ENCODE measurements around the gene GNRHR. TPM values are rescaled to one million over a fixed set of nuclear protein-coding genes. Genes with fewer than 3 reads are reported as not detected.
"Not testable (repeated sequence)": the region's sequence is repeated elsewhere in the genome, so short reads cannot be mapped to it uniquely, and the experiment has no call there.

Gene GNRHR
- polyA plus RNA-seq, 2 donors, result 0.10 to 0.22 TPM

- Histone ChIP-seq H3K9me3 (ENCODE audit: control insufficient read depth in 2 of 2, insufficient read depth in 1 of 2, low read depth in 1 of 2, low read length in 1 of 2) (no peaks in the 10 kb centered on the region), H3K27ac (ENCODE audit: low read depth in 2 of 2, low read length in 1 of 2) (no peak overlapping the region), H3K36me3 (ENCODE audit: control insufficient read depth in 2 of 2, insufficient read depth in 2 of 2, low read length in 1 of 2) (no peaks in the 10 kb centered on the region), H3K27me3 (ENCODE audit: control insufficient read depth in 1 of 2, insufficient read depth in 2 of 2, low read length in 2 of 2) (no peaks in the 10 kb centered on the region), H3K4me1 (ENCODE audit: control insufficient read depth in 2 of 2, insufficient read depth in 2 of 2, low read length in 1 of 2) (no peaks in the 10 kb centered on the region), H3K4me3 (ENCODE audit: low read depth in 1 of 2, low read length in 2 of 2) (no peak overlapping the region)
These were observed 10.0 kb upstream of the GNRHR start for GRCh38 chr4:67764183-67764582.

- H3K9me3 ChIP-seq (ENCODE audit: control insufficient read depth in 2 of 2, insufficient read depth in 1 of 2, low read depth in 1 of 2, low read length in 1 of 2), result no peaks in the 10 kb centered on the region
- 24 to 29% methylated on average over 3 of the region's 3 CpGs for WGBS, 2 donors
- no peaks in the 10 kb centered on the region for H3K4me1 ChIP-seq (ENCODE audit: control insufficient read depth in 2 of 2, insufficient read depth in 2 of 2, low read length in 1 of 2)
- no peaks in the 10 kb centered on the region for H3K36me3 ChIP-seq (ENCODE audit: control insufficient read depth in 2 of 2, insufficient read depth in 2 of 2, low read length in 1 of 2)
- no peak overlapping the region for H3K27ac ChIP-seq (ENCODE audit: low read depth in 2 of 2, low read length in 1 of 2)
- H3K4me3 ChIP-seq (ENCODE audit: low read depth in 1 of 2, low read length in 2 of 2), result no peak overlapping the region
- H3K27me3 ChIP-seq (ENCODE audit: control insufficient read depth in 1 of 2, insufficient read depth in 2 of 2, low read length in 2 of 2), result no peaks in the 10 kb centered on the region
These were observed 7.9 kb upstream of the GNRHR start for GRCh38 chr4:67762086-67762485.

GRCh38 chr4:67756991-67757390, 2.8 kb upstream of the GNRHR start:
- not testable (repeated sequence) for H3K4me1 ChIP-seq (ENCODE audit: control insufficient read depth in 2 of 2, insufficient read depth in 2 of 2, low read length in 1 of 2); H3K36me3 ChIP-seq (ENCODE audit: control insufficient read depth in 2 of 2, insufficient read depth in 2 of 2, low read length in 1 of 2); H3K27ac ChIP-seq (ENCODE audit: low read depth in 2 of 2, low read length in 1 of 2); H3K9me3 ChIP-seq (ENCODE audit: control insufficient read depth in 2 of 2, insufficient read depth in 1 of 2, low read depth in 1 of 2, low read length in 1 of 2); H3K27me3 ChIP-seq (ENCODE audit: control insufficient read depth in 1 of 2, insufficient read depth in 2 of 2, low read length in 2 of 2); H3K4me3 ChIP-seq (ENCODE audit: low read depth in 1 of 2, low read length in 2 of 2)
- whole genome bisulfite sequencing, 2 donors, result 74 to 75% methylated on average over 6 of the region's 6 CpGs

- WGBS, 2 donors, result 68 to 95% methylated on average over 1 of the region's 1 CpG
- Histone ChIP-seq H3K4me1 (ENCODE audit: control insufficient read depth in 2 of 2, insufficient read depth in 2 of 2, low read length in 1 of 2) (no peaks in the 10 kb centered on the region), H3K27me3 (ENCODE audit: control insufficient read depth in 1 of 2, insufficient read depth in 2 of 2, low read length in 2 of 2) (no peaks in the 10 kb centered on the region), H3K36me3 (ENCODE audit: control insufficient read depth in 2 of 2, insufficient read depth in 2 of 2, low read length in 1 of 2) (no peaks in the 10 kb centered on the region), H3K27ac (ENCODE audit: low read depth in 2 of 2, low read length in 1 of 2) (no peak overlapping the region), H3K4me3 (ENCODE audit: low read depth in 1 of 2, low read length in 2 of 2) (no peak overlapping the region), H3K9me3 (ENCODE audit: control insufficient read depth in 2 of 2, insufficient read depth in 1 of 2, low read depth in 1 of 2, low read length in 1 of 2) (no peaks in the 10 kb centered on the region)
These were observed 1.8 kb upstream of the GNRHR start for GRCh38 chr4:67755974-67756373.

GRCh38 chr4:67751260-67751659, 2.9 kb downstream of the GNRHR start:
- H3K9me3 ChIP-seq (ENCODE audit: control insufficient read depth in 2 of 2, insufficient read depth in 1 of 2, low read depth in 1 of 2, low read length in 1 of 2), result no peaks in the 10 kb centered on the region
- WGBS, 2 donors, result 73 to 82% methylated on average over 1 of the region's 1 CpG
- no peak overlapping the region for H3K27ac ChIP-seq (ENCODE audit: low read depth in 2 of 2, low read length in 1 of 2)
- no peaks in the 10 kb centered on the region for H3K4me1 ChIP-seq (ENCODE audit: control insufficient read depth in 2 of 2, insufficient read depth in 2 of 2, low read length in 1 of 2)
- no peaks in the 10 kb centered on the region for H3K27me3 ChIP-seq (ENCODE audit: control insufficient read depth in 1 of 2, insufficient read depth in 2 of 2, low read length in 2 of 2)
- H3K4me3 ChIP-seq (ENCODE audit: low read depth in 1 of 2, low read length in 2 of 2), result no peak overlapping the region
- no peaks in the 10 kb centered on the region for H3K36me3 ChIP-seq (ENCODE audit: control insufficient read depth in 2 of 2, insufficient read depth in 2 of 2, low read length in 1 of 2)

GRCh38 chr4:67750691-67751090, 3.5 kb downstream of the GNRHR start:
- Histone ChIP-seq H3K27me3 (ENCODE audit: control insufficient read depth in 1 of 2, insufficient read depth in 2 of 2, low read length in 2 of 2) (no peaks in the 10 kb centered on the region), H3K9me3 (ENCODE audit: control insufficient read depth in 2 of 2, insufficient read depth in 1 of 2, low read depth in 1 of 2, low read length in 1 of 2) (no peaks in the 10 kb centered on the region), H3K27ac (ENCODE audit: low read depth in 2 of 2, low read length in 1 of 2) (no peak overlapping the region), H3K36me3 (ENCODE audit: control insufficient read depth in 2 of 2, insufficient read depth in 2 of 2, low read length in 1 of 2) (no peaks in the 10 kb centered on the region), H3K4me1 (ENCODE audit: control insufficient read depth in 2 of 2, insufficient read depth in 2 of 2, low read length in 1 of 2) (no peaks in the 10 kb centered on the region), H3K4me3 (ENCODE audit: low read depth in 1 of 2, low read length in 2 of 2) (no peak overlapping the region)
- WGBS, 2 donors, result 89 to 91% methylated on average over 4 of the region's 4 CpGs

GRCh38 chr4:67749286-67749685, 4.9 kb downstream of the GNRHR start:
- Histone ChIP-seq H3K27ac (ENCODE audit: low read depth in 2 of 2, low read length in 1 of 2) (no peak overlapping the region), H3K4me1 (ENCODE audit: control insufficient read depth in 2 of 2, insufficient read depth in 2 of 2, low read length in 1 of 2) (no peaks in the 10 kb centered on the region), H3K27me3 (ENCODE audit: control insufficient read depth in 1 of 2, insufficient read depth in 2 of 2, low read length in 2 of 2) (no peaks in the 10 kb centered on the region), H3K9me3 (ENCODE audit: control insufficient read depth in 2 of 2, insufficient read depth in 1 of 2, low read depth in 1 of 2, low read length in 1 of 2) (no peaks in the 10 kb centered on the region), H3K4me3 (ENCODE audit: low read depth in 1 of 2, low read length in 2 of 2) (no peak overlapping the region), H3K36me3 (ENCODE audit: control insufficient read depth in 2 of 2, insufficient read depth in 2 of 2, low read length in 1 of 2) (no peaks in the 10 kb centered on the region)
- WGBS, 2 donors, result 62 to 79% methylated on average over 3 of the region's 3 CpGs

- Histone ChIP-seq H3K4me1 (ENCODE audit: control insufficient read depth in 2 of 2, insufficient read depth in 2 of 2, low read length in 1 of 2) (no peaks in the 10 kb centered on the region), H3K36me3 (ENCODE audit: control insufficient read depth in 2 of 2, insufficient read depth in 2 of 2, low read length in 1 of 2) (no peaks in the 10 kb centered on the region), H3K4me3 (ENCODE audit: low read depth in 1 of 2, low read length in 2 of 2) (no peak overlapping the region), H3K27ac (ENCODE audit: low read depth in 2 of 2, low read length in 1 of 2) (no peak overlapping the region), H3K27me3 (ENCODE audit: control insufficient read depth in 1 of 2, insufficient read depth in 2 of 2, low read length in 2 of 2) (no peaks in the 10 kb centered on the region), H3K9me3 (ENCODE audit: control insufficient read depth in 2 of 2, insufficient read depth in 1 of 2, low read depth in 1 of 2, low read length in 1 of 2) (no peaks in the 10 kb centered on the region)
- WGBS, 2 donors, result 59 to 60% methylated on average over 5 of the region's 5 CpGs
These were observed 7.2 kb downstream of the GNRHR start for GRCh38 chr4:67746797-67747495.

GRCh38 chr4:67744561-67745283, 9.5 kb downstream of the GNRHR start:
- WGBS, 2 donors, result 58 to 61% methylated on average over 4 of the region's 4 CpGs
- no peak overlapping the region for H3K27ac ChIP-seq (ENCODE audit: low read depth in 2 of 2, low read length in 1 of 2)
- H3K4me1 ChIP-seq (ENCODE audit: control insufficient read depth in 2 of 2, insufficient read depth in 2 of 2, low read length in 1 of 2), result no peaks in the 10 kb centered on the region
- H3K36me3 ChIP-seq (ENCODE audit: control insufficient read depth in 2 of 2, insufficient read depth in 2 of 2, low read length in 1 of 2), result no peaks in the 10 kb centered on the region
- H3K4me3 ChIP-seq (ENCODE audit: low read depth in 1 of 2, low read length in 2 of 2), result no peak overlapping the region
- H3K9me3 ChIP-seq (ENCODE audit: control insufficient read depth in 2 of 2, insufficient read depth in 1 of 2, low read depth in 1 of 2, low read length in 1 of 2), result no peaks in the 10 kb centered on the region
- no peaks in the 10 kb centered on the region for H3K27me3 ChIP-seq (ENCODE audit: control insufficient read depth in 1 of 2, insufficient read depth in 2 of 2, low read length in 2 of 2)

GRCh38 chr4:67743194-67743593, 11.0 kb downstream of the GNRHR start:
- Histone ChIP-seq H3K27me3 (ENCODE audit: control insufficient read depth in 1 of 2, insufficient read depth in 2 of 2, low read length in 2 of 2) (no peaks in the 10 kb centered on the region), H3K27ac (ENCODE audit: low read depth in 2 of 2, low read length in 1 of 2) (no peak overlapping the region), H3K4me3 (ENCODE audit: low read depth in 1 of 2, low read length in 2 of 2) (no peak overlapping the region), H3K9me3 (ENCODE audit: control insufficient read depth in 2 of 2, insufficient read depth in 1 of 2, low read depth in 1 of 2, low read length in 1 of 2) (no peaks in the 10 kb centered on the region), H3K36me3 (ENCODE audit: control insufficient read depth in 2 of 2, insufficient read depth in 2 of 2, low read length in 1 of 2) (no peaks in the 10 kb centered on the region), H3K4me1 (ENCODE audit: control insufficient read depth in 2 of 2, insufficient read depth in 2 of 2, low read length in 1 of 2) (no peaks in the 10 kb centered on the region)
- 90 to 92% methylated on average over 3 of the region's 3 CpGs for WGBS, 2 donors

Data from esophagus (tissue), 2 donors.